Measurements from ENCODE around the gene FBXO21.
"Not testable (repeated sequence)": the region's sequence is repeated elsewhere in the genome, so short reads cannot be mapped to it uniquely, and the experiment has no call there.

The FBXO21 gene

GRCh38 chr12:117105902-117106301, 84.4 kb downstream of the FBXO21 start:
- Histone ChIP-seq H3K4me1 (ENCODE audit: insufficient read depth, low read length, severe bottlenecking) (peaks cover 5% of the 10 kb centered on the region), H3K27me3 (ENCODE audit: insufficient read depth, low read length) (peaks cover 12% of the 10 kb centered on the region; the same call in 1 of the 2 replicates), H3K9me3 (ENCODE audit: low read length) (no peaks in the 10 kb centered on the region), H4K20me1 (ENCODE audit: insufficient read depth, low read length) (no peaks in the 10 kb centered on the region), H3K4me3 (ENCODE audit: low read depth, low read length, poor library complexity, severe bottlenecking) (no peak overlapping the region), H3K9ac (ENCODE audit: low read length) (no peak overlapping the region), H3K79me2 (ENCODE audit: insufficient read depth, low read length) (no peaks in the 10 kb centered on the region), H2AFZ (ENCODE audit: low read length) (no peak overlapping the region), H3K9me2 (ENCODE audit: low read depth, low read length) (no peaks in the 10 kb centered on the region), H3F3A (ENCODE audit: insufficient read depth, low read length) (no peaks in the 10 kb centered on the region), H3K4me2 (ENCODE audit: low read length) (no peak overlapping the region), H3K36me3 (ENCODE audit: insufficient read depth, low read length) (no peaks in the 10 kb centered on the region), H3K27ac (ENCODE audit: low read depth, low read length, poor library complexity, severe bottlenecking) (no peak overlapping the region)
- TF ChIP-seq, protein P1, sequence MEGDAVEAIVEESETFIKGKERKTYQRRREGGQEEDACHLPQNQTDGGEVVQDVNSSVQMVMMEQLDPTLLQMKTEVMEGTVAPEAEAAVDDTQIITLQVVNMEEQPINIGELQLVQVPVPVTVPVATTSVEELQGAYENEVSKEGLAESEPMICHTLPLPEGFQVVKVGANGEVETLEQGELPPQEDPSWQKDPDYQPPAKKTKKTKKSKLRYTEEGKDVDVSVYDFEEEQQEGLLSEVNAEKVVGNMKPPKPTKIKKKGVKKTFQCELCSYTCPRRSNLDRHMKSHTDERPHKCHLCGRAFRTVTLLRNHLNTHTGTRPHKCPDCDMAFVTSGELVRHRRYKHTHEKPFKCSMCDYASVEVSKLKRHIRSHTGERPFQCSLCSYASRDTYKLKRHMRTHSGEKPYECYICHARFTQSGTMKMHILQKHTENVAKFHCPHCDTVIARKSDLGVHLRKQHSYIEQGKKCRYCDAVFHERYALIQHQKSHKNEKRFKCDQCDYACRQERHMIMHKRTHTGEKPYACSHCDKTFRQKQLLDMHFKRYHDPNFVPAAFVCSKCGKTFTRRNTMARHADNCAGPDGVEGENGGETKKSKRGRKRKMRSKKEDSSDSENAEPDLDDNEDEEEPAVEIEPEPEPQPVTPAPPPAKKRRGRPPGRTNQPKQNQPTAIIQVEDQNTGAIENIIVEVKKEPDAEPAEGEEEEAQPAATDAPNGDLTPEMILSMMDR (IDR thresholded peaks at IDR 0.05; ENCODE audit: low read length) = no peak
- TF ChIP-seq EZH2 (IDR thresholded peaks at IDR 0.05; ENCODE audit: borderline replicate concordance, low read length) = no peak

DNA sequence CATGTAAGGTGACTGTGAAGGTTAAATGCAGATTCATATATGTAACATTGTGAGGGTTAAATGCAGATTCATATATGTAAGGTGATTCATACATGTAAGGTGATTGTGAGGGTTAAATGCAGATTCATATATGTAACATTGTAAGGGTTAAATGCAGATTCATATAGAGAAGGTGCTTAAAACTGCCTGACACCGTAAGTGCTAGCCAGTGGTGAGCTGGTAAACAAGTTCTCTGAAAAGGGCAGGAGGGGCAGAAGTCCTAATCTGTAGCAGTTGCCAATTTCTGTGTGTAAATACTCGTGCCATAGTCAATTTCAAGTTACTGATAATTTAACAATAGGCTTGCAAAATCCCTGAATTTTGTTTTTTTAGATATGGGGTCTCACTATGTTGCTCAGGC, 86.3 kb downstream of the FBXO21 start:
- not testable (repeated sequence) for H3K79me2 ChIP-seq (ENCODE audit: insufficient read depth, low read length); H3K9me3 ChIP-seq (ENCODE audit: low read length); H3K9me2 ChIP-seq (ENCODE audit: low read depth, low read length); H3K27ac ChIP-seq (ENCODE audit: low read depth, low read length, poor library complexity, severe bottlenecking); H3F3A ChIP-seq (ENCODE audit: insufficient read depth, low read length); H2AFZ ChIP-seq (ENCODE audit: low read length); H4K20me1 ChIP-seq (ENCODE audit: insufficient read depth, low read length); H3K4me2 ChIP-seq (ENCODE audit: low read length); H3K9ac ChIP-seq (ENCODE audit: low read length); H3K4me3 ChIP-seq (ENCODE audit: low read depth, low read length, poor library complexity, severe bottlenecking); H3K36me3 ChIP-seq (ENCODE audit: insufficient read depth, low read length); H3K27me3 ChIP-seq (ENCODE audit: insufficient read depth, low read length)
- peaks cover 11% of the 10 kb centered on the region for H3K4me1 ChIP-seq (ENCODE audit: insufficient read depth, low read length, severe bottlenecking)

GRCh38 chr12:117102800-117103181, 87.5 kb downstream of the FBXO21 start:
- H3K9ac ChIP-seq (ENCODE audit: low read length) = no peak overlapping the region
- no peak overlapping the region for H3K4me2 ChIP-seq (ENCODE audit: low read length)
- H3K4me3 ChIP-seq (ENCODE audit: low read depth, low read length, poor library complexity, severe bottlenecking) = no peak overlapping the region
- H3K9me3 ChIP-seq (ENCODE audit: low read length) = no peaks in the 10 kb centered on the region
- no peaks in the 10 kb centered on the region for H3K79me2 ChIP-seq (ENCODE audit: insufficient read depth, low read length)
- no peaks in the 10 kb centered on the region for H3F3A ChIP-seq (ENCODE audit: insufficient read depth, low read length)
- H3K36me3 ChIP-seq (ENCODE audit: insufficient read depth, low read length) = no peaks in the 10 kb centered on the region
- H3K9me2 ChIP-seq (ENCODE audit: low read depth, low read length) = no peaks in the 10 kb centered on the region
- H3K27ac ChIP-seq (ENCODE audit: low read depth, low read length, poor library complexity, severe bottlenecking) = no peak overlapping the region
- H2AFZ ChIP-seq (ENCODE audit: low read length) = no peak overlapping the region
- H4K20me1 ChIP-seq (ENCODE audit: insufficient read depth, low read length) = no peaks in the 10 kb centered on the region
- no peak for TF ChIP-seq EZH2 (IDR thresholded peaks at IDR 0.05; ENCODE audit: borderline replicate concordance, low read length)
- TF ChIP-seq, protein P1 (IDR thresholded peaks at IDR 0.05; ENCODE audit: low read length) = no peak
- H3K4me1 ChIP-seq (ENCODE audit: insufficient read depth, low read length, severe bottlenecking) = peaks cover 18% of the 10 kb centered on the region
- H3K27me3 ChIP-seq (ENCODE audit: insufficient read depth, low read length) = peaks cover 2% of the 10 kb centered on the region; the same call in 1 of the 2 replicates

DNA sequence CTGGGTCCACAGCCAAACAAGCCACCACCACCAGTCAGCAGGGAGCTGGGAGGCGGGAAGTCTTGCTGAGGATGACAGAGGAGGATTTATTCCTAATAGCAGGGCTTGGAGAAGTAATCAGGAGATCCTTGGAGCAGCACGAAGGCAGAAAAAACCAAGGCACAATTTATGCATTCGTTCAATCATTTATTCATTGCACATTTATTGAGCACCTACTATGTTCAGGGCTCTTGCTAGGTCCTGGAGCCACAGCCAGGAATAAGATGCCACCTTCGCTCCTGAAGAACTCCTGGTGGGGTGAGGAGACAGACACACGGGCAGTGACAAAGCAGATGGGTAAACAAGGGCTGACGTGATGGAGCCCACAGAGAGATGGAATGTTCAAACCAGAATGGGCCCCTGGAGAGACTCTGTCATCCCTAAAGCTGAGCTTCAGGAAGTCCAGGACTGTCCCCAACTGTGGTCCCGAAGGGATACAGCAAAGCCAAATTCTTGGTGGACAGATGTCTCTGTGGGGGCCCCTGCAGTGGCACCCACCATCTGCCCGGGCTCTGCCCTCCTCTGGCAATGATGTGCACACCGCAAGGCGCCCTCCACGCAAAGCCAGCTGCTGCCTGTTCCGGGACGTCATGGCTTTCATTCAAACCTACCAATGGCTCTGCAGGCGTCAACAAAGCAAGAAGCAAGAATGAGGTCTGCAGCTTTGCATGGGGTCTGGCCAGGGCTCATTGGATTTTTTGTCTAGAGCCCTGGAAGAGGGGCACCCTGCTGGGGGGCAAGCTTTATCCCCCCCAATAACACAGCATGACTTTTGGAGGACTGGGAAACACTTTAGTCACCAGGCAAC, 88.1 kb downstream of the FBXO21 start:
- Histone ChIP-seq H3K9me3 (ENCODE audit: low read length) (no peaks in the 10 kb centered on the region), H3K27ac (ENCODE audit: low read depth, low read length, poor library complexity, severe bottlenecking) (no peak overlapping the region), H3F3A (ENCODE audit: insufficient read depth, low read length) (no peaks in the 10 kb centered on the region), H3K79me2 (ENCODE audit: insufficient read depth, low read length) (no peaks in the 10 kb centered on the region), H3K27me3 (ENCODE audit: insufficient read depth, low read length) (peaks cover 7% of the 10 kb centered on the region; the same call in 1 of the 2 replicates), H3K4me1 (ENCODE audit: insufficient read depth, low read length, severe bottlenecking) (peaks cover 18% of the 10 kb centered on the region), H3K4me3 (ENCODE audit: low read depth, low read length, poor library complexity, severe bottlenecking) (no peak overlapping the region), H3K9ac (ENCODE audit: low read length) (no peak overlapping the region), H3K36me3 (ENCODE audit: insufficient read depth, low read length) (no peaks in the 10 kb centered on the region), H3K4me2 (ENCODE audit: low read length) (no peak overlapping the region), H4K20me1 (ENCODE audit: insufficient read depth, low read length) (no peaks in the 10 kb centered on the region), H3K9me2 (ENCODE audit: low read depth, low read length) (no peaks in the 10 kb centered on the region), H2AFZ (ENCODE audit: low read length) (no peak overlapping the region)
- TF ChIP-seq, protein P1 (IDR thresholded peaks at IDR 0.05; ENCODE audit: low read length) = no peak
- no peak for TF ChIP-seq EZH2 (IDR thresholded peaks at IDR 0.05; ENCODE audit: borderline replicate concordance, low read length)
